Activated CD4-positive, CD25-positive, alpha-beta regulatory T cell (primary cell): Measurements from ENCODE around the gene RIPPLY2.
"Not testable (repeated sequence)": the region's sequence is repeated elsewhere in the genome, so short reads cannot be mapped to it uniquely, and the experiment has no call there.

Experiments used
- DNase-seq, 4 experiments: peaks; one replicate each; lab custom pipeline; 2025; lab: John Stamatoyannopoulos, UW

RIPPLY2 gene, protein sequence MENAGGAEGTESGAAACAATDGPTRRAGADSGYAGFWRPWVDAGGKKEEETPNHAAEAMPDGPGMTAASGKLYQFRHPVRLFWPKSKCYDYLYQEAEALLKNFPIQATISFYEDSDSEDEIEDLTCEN

DNA sequence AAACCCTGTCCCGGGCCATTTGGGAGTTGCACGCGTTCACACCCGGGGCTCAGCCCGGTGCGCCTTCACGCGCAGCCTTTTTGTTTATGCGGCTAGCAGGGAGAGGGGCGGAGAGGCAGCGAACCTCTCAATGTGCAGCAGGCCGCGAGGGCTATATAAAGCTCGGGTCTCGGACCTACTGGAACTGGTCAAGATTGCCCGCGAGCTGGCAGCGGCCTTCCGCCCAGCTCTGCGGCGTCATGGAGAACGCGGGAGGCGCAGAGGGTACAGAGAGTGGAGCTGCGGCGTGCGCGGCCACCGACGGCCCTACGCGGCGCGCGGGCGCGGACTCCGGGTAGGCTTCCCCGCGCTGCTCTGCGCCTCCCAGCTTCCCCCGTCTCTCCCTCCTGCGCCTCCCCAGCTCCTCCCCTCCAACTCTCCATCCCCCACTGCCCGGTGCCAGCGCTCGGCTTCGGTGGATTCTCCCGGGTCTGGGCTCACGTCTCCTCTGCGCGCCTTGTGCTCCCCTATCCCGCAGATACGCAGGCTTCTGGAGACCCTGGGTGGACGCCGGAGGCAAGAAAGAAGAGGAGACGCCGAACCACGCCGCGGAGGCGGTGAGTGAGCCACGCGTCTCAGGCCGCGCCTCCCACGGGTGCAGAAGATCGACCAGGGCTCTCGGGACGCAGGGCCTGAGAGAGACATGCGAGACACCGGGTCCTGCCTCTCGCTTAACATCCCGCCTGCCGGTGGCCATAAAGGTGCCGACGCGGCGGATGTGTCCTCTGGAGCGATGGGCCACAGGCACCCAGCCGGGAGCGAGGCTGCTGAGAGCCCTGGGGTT is at the start of gene RIPPLY2:
TSS of gene RIPPLY2 (plus strand) at position 183 of the 823 bp plus-strand sequence. CDS start at position 240, 57 bp downstream.
- no peak for DNase-seq

DNA sequence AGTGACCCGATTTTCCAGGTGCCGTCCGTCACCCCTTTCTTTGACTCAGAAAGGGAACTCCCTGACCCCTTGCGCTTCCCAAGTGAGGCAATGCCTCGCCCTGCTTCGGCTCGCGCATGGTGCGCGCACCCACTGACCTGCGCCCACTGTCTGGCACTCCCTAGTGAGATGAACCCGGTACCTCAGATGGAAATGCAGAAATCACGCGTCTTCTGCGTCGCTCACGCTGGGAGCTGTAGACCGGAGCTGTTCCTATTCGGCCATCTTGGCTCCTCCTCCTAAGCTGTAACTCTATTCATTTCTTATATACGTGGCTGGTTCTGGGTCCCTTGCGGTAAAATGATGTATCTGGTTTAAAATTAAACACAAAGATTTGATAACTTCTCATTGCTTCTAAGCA is 49.7 kb upstream of the RIPPLY2 start:
- not testable (repeated sequence) for DNase-seq

DNA sequence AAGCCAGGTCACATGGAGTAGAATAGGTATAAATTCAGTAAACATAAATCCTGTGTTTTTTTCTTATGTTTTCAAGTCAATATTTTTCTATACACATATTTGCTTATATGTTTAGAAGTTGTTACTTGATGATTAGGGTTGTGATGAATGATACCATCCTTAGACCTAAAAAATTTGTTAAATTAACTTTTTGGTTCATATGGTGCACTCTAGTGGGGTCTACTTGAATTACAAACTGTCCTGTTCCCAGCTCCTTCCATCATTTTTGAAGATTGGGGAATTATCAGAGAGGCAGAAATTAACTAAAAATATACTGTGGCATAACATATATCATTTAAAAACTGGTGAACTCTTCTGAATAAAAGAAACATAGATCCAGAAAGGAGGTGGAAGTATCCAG is 48.3 kb upstream of the RIPPLY2 start:
- DNase-seq = no peak

DNA sequence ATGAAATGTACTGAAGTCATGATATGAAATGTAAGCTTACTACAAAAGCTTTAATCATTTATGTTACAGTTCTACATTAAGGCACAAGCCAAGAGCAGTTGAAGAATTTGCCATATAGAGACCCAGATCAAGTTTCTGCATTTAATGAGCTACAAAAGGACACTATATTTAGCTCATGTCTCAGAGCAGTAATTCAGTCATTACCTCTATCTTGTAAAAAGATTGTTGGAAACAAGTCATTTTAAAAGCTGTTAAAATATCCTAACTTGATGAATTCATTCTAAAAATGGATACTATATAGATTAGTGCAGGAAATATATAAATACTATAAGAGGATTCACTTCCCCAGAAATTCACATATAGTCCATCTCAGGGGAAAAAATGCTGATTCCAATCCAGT is 45.2 kb upstream of the RIPPLY2 start:
- DNase-seq = no peak

DNA sequence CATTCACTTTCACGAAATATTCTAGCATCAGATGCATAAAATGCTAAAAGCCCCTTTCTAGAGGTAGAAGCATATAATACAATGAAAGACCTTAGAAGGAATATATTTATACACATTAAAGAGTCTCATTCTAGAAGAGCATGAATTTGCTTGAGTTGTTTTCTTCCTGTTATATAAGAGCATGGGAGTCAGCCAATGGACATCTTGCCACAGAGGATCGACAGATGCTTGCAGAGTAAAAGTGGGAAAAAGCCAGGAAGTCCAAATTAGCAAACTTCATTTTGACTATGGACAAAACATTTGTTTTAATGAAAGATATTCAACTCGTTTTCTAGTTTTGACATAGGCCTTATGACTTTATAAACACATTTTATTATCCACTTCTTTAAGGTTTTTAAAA is 44.2 kb upstream of the RIPPLY2 start:
- no peak for DNase-seq

DNA sequence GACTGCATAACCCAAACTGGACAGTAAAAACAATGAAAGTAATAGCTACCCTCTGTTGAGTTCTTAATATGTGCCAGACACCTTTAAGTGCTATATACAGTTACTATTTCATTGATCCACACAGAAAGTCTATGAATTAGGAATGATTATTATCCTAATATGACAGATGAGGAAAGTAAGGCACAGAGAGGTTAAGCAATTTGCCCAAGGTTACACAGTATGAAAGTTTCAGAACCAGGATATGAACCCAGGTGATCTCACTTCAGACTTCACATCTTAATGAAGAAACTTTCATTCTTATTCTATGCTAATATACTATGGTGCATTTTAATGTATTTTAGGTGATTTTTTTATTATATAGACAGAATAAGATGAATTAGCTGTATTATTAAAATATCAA is 40.6 kb upstream of the RIPPLY2 start:
- no peak for DNase-seq

DNA sequence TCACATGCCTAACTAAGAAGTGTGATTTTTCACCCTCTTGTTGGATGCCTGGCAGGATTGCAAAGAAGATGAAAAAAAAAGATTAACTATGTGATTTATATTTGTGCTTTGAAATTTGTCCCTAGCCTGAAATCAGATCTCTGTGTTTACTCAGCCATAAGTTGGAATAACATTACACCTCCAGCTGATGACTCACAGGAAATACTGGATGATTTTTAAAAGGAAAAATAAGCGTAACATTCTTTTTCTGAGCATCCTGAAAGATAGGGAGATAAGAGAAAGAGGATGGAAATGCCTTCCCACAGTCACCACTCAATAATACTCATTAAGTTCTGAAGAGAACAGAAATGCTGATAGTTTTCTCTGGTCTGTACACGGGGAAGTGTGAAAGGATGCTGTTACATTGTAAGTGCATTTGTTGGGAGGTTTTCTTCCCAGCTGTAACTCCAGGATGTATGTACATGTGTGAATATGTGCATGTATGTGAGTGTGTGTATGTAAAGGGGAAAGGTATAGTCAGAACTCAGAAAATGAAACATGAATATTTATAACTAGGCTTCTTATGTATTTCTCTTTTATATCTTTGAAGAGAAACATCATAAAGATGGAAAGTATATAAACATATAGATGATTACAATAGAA is 37.4 kb upstream of the RIPPLY2 start:
- DNase-seq = no peak

DNA sequence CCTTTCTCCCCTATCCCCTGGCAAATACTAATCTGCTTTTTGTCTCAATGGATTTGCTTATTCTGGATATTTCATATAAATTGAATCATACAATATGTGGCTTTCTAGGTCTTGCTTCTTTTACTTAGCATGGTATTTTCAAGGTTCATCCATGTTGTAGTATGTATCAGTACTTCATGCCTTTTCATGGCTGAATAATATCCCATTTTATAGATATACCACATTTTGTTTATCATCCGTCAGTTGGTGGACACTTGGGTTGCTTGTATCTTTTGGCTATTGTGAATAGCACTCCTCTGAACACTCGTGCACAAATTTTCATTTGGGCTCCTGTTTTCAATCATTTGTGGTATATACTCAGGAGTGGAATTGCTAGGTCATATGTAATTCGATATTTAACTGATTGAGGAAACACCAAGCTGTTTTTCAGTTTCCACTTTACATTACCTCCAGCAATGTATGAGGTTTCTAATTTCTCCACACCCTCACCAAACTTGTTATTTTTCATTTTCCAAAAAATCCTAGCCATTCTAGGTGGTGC is 30.5 kb upstream of the RIPPLY2 start:
- no peak for DNase-seq

DNA sequence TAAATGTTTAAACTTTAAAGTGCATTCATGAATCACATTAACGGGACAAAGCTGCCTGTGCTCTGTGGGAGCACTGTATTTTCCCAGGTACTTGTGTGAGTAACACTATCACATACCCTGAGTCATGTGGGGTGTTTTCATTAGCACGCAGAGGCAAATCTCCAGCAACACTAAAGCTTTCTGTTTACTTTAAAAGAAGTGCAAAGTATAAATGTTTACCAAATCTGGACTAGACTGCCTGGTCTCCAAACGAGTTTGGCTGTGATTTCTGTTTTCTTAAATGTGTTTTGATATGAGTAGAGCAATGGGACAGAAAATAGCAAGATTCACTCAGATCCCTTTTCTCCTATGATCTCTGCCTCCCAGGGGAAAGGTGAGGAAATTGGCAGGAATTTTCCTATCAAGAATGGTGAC is 28.8 kb upstream of the RIPPLY2 start:
- DNase-seq = no peak

DNA sequence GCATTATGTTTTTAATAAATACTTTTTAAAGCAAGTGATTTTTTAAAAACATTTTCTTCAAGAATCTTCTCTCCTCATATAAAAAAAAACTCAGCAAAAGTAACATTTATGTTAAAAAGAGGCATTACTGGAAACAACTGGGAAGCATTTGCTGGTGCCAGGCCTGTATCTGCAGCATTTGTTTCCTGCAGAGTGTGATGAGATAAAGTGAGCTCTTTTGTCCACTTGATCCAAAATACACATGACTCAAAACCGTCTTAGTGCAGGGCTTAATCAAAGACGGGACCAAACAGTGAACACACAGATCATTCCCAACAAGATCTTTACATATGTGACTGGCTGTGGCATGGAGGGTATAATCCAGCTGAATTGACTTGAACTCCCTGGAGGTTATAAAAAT is 28.3 kb upstream of the RIPPLY2 start:
- DNase-seq = no peak

DNA sequence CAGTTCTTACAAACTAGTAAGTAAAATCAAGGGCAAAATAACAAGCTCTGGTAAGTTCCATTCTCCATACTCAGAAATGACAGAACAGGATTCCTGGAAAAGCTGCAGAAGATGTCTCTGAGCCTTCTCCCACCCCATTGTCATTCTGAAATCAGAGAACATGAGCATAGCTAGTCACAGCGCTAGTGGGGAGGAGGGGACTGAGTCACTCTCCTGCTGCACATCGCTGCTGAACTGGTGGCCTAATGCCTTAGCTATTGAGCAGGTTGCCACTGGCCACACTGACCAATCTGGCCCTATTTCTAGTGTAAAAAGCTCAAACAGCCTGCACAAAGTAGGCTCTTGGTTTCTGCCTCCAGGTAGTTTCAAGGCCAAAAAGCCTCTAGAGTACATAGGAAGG is 26.1 kb upstream of the RIPPLY2 start:
- DNase-seq = no peak

DNA sequence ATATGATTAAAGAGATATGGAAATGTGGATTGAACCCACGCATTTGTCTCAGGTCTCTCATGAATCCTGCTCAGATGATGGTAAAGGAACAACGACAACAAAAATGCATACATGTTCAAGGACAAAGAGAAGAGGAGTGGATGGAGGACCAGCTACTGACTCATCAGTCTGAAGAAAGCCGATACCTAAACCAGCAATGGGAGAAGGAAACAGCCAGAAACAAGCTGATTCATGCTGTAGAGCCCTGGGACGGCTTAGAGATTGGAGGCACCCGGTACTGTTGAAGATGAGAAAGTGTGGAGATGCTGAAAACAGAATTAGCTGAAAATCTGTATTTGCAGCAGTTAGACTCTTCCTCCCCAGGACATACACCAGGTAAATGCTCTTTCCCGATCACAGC is 14.4 kb upstream of the RIPPLY2 start:
- no peak for DNase-seq

DNA sequence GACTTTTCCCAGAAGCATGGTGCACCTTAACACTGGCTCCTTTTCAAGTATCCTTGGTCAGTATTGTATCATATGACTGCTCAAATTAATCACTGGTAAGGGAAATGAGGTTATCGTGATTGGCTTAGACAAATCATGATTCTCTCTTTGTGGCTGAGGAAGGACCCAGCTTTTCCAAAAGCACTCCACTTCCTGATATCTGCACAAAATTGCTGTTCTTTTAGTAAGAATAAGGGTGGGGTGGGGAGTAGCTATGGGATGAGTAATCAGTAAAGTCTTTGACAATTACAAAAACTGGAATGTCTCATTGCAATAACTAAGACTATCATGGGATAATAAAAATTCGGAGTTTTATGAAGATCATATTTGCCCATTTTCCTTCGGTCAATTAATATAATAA is 9.0 kb upstream of the RIPPLY2 start:
- DNase-seq = no peak

DNA sequence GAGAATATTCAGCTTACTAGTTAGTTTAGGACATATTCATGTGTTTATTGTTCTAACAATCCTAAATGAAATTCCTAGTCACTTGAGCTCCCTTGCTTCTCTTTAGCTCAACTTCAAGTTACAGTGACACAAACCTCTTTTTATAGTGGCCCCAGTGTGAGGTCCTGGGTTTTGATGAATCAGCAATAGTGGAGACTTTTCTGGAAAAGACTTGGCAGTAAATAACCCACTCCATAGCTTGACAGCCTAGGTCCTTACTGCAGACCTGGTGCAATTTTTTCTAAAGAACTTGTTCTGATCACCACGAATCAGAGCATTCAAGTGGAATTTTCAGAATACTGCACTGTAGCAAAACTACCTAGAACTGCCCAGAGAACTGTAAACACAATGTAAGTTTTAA is 6.9 kb upstream of the RIPPLY2 start:
- no peak for DNase-seq

DNA sequence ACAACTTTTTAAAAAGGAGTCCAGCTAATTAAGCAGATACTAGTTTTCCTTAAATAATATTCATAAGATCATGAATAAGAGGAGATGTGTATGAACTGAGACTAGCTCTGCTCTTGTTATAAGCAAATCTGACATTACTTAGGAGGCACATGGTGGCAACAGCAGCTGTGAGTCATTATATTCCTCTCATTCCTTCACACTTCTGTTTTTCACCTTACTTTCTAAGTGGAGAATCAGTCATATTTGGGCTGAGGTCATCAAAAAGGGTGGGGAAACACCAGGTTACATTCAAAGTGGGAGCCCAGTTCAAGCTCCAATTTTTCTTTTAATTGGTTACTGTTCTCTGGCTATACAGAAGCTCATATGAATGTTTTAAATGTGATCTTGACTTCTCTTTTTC is 6.0 kb upstream of the RIPPLY2 start:
- no peak for DNase-seq

DNA sequence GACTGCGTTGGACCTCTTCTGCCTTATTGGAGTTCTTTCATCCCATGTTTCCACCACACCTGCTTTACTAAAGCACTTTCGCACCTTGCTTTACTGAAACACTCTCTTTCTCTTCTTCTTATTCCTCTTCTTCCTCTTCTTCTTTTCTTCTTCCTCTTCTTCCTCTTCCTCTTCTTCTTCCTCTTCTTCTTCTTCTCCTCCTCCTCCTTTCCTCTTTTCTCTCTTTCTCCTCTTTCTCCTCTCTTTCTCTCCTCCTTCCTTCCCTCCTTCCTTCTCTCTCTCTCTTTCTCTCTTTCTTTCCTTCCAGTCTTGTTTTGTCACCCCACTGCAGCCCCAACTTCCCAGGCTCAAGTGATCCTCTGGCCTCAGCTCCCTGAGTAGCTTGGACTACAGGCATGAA is 4.0 kb upstream of the RIPPLY2 start:
- no peak for DNase-seq

DNA sequence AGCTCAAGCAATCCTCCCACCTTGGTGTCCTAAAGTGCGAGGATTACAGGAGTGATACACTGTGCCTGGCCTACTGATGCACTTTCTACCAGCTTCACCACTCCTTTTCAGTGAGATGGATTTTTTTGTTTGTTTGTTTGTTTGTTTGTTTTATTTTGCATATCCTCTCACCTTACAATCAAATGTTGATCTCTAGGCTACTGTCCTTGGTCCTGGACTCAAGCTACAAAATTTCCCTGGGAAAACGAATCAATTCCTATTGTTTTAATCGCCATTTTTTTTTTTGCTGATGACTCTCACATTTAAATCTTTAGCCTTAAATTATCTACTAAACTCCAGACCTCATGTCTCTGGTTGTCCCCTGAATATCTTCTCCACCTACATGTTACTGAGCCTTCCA is 3.5 kb upstream of the RIPPLY2 start:
- DNase-seq = no peak

DNA sequence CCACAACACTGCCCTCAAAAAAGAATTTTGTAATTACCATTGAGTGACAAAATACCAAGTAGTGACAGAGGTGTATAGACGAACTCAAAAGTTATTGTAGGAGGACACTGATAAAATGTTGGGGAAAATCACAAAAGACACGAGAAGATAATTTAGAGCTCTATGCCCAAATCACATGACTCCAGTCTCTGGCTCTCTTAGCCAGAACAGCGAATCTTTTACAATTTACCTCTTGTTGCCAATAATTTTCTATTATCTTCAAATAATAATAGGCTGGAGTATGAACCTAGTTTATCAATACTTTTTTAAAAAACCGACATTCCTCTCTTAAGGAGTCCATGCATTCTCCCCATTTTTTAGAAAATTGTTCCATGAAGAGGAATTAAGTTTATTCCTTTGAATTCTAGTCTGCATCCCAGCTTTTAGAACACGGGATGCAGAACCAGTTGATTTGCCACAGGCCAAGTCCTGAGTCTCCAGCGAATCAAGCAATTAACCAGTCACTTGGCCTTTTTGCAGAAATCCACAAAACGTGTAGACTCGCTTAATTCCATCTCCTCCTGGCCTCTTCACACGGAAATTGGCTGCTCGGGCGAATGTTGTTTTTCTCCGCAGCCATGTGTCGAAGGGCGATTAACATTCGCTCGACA is 507 bp upstream of the RIPPLY2 start:
- no peak for DNase-seq

DNA sequence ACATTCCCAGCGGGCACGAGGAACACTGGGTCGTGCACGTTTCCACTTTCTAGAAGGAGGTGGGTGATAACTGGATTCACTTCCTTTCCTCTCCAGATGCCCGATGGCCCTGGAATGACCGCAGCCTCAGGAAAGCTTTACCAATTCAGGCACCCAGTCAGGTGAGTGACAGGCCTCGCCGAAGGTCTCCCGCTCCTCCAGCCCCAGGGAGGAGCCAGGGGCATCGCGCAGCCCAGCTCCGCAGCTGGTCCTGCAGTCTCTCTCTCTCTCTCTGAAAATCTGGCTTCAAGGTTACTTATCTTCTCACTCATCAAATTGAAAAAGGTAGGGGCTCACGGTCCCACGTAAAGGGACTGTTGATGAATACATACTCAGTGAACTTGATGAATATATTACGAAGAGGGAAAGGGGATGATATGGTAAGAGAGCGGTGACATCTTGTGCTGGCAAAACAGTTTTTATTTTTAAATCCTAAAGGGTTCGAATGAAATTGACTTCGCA is 891 bp downstream of the RIPPLY2 start:
- no peak for DNase-seq

DNA sequence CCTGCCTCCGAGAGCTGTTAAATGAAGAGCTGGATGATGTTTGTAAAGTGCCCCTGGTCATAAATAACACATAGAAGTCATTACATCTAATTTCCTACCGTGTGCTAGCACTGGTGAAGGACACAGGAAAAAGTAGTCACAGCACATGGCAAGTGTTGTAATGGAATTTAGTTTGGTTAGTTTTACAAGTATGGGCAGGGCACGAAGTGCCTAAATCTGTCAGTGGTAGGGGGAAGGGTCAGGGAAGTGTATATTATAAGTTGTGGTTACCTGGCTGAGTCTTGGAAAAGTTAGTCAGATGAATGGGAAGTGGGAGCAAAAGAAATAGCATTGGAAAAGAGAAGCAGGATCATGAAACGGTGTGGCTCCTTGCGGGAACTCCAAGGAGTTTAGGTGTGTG is 1.6 kb downstream of the RIPPLY2 start:
- no peak for DNase-seq

DNA sequence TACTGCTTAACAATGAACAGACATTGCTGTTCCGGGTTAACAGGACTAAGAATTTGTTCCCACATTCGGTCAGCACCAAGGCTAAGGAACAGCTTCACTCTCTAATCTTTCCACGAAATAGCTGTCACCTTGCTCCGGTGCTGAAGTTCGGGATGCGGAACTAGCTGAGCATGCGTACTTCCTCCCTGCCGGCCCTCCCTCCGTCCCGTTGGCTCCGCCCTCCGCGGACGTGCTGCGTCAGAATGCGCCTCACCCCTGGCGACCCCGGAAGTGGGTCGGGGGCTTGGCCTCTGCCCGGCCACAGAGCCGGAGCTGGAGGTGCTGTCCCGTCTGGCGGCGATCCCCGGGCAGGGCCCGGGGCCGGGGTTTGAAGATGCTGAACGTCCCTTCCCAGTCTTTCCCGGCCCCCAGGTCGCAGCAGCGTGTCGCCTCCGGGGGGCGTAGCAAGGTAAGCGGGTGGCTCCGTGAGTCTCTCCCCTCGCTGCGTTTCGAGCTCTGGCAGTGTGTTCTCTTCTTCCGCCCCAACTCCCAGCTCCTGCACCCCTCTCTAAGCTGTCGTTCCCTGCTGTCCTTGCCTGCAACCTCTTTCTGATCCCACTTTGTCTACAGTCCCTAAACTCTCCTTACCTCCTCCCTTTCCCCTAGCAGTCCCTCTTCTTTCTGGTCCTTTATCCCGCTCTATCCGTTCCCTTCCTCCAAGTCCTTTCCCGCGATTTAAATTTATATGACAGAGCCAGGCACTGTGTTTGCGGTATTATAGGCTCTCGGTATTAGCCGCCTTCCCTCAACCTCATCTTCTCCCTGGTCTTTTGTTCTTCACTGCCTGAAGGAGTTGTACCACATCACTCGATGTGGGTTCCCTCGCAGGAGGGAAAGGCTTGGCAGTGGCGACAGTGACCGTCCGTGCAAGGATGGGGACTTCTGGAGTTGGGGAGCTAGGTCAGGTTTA is 6.5 kb downstream of the RIPPLY2 start, which contains the start of gene CYB5R4:
TSS of gene CYB5R4 (plus strand) at position 280 of the 949 bp plus-strand sequence. CDS start at position 374, 94 bp downstream.
- DNase-seq = peak; percentile 77 to 86 (median 84)
